Psoas muscle (tissue), 8 donors: ENCODE results near the gene BRCC3. TPM values are rescaled to one million over a fixed set of nuclear protein-coding genes. Genes with fewer than 3 reads are reported as not detected.

ENCODE experiments used
- ATAC-seq, 4 donors: fragments of 200-7000 bp; cut with Tn5 transposase; one replicate each; pipeline ENCODE4 v1.9.1; 2020; ENCODE audit warnings: moderate library complexity in 3 of 4, mild to moderate bottlenecking in 2 of 4
- DNase-seq, 2 donors: peaks; one replicate each; pipeline ENCODE4 v3.0.0-alpha.2; 2020
- H3K27ac ChIP-seq: fragments of 200-600 bp; one replicate; pipeline ENCODE4 v1.8.0; 2022
- H3K27me3 ChIP-seq, 3 donors: fragments of 200-600 bp in 1 of 3; one replicate each; pipeline versions ENCODE4 v1.6.1 to v1.8.0; 2013 to 2022; ENCODE audit warnings: low read length in 2 of 3, mild to moderate bottlenecking in 2 of 3, moderate library complexity in 1 of 3; ENCODE audit not compliant: insufficient read depth in 3 of 3
- H3K36me3 ChIP-seq, 2 donors: fragments of 200-600 bp in 1 of 2; one replicate each; pipeline versions ENCODE4 v1.6.1 to v1.8.0; 2013 to 2022; ENCODE audit warnings: low read depth in 1 of 2, mild to moderate bottlenecking in 1 of 2, moderate library complexity in 1 of 2; ENCODE audit not compliant: insufficient read depth in 1 of 2
- H3K4me1 ChIP-seq: fragments of 200-600 bp; one replicate; pipeline ENCODE4 v1.8.0; 2022
- H3K4me3 ChIP-seq: fragments of 200-600 bp; one replicate; pipeline ENCODE4 v1.8.0; 2022; ENCODE audit warnings: mild to moderate bottlenecking
- H3K9me3 ChIP-seq: fragments of 200-600 bp; one replicate; pipeline ENCODE4 v1.8.0; 2022
- CTCF ChIP-seq: fragments of 200-600 bp; IDR thresholded peaks from one replicate; pipeline ENCODE4 v1.8.0; 2022; ENCODE audit warnings: antibody characterized with exemption
- WGBS, 3 donors: extraction: QIAGEN DNeasy Blood & Tissue Kit; methylation state at CpG; one replicate each; pipeline versions ENCODE4 v1.1.6 to v1.1.7; 2013; 5-methylcytosine and 5-hydroxymethylcytosine counted together
- intact Hi-C, 2 donors: fragments of 100-400 bp; cut with DNase I; formaldehyde crosslinking; loops; one replicate each; pipeline versions ENCODE4 v1.11.0 to v1.14.2; 2022
- polyA plus RNA-seq, 3 donors: library from polyadenylated mRNA; stranded (reverse); fragments of 200-250 nt; gene quantifications; one replicate each; pipeline ENCODE4 v1.2.3, GENCODE V29; 2013
- total RNA-seq, 4 donors: library from RNA; stranded (reverse); fragmentation: NEBNext Ultra II Directional in 2 of 4; extraction: Animal tissue kit (Norgen Biotek cat#: 25700) in 2 of 4; gene quantifications; one replicate each; pipeline versions ENCODE4 v1.2.1 to v1.2.4, GENCODE V29; 2021 to 2023
- donor health status: healthy with polysubstance abuse.
- donor health status: DM: no; HTN: no; CAD: no; lungs with moderate emphysema.
- donor health status: Bipolar disorder and iron deficiency.
- donor health status: healthy.
- donor health status: DM: yes; HTN: yes; CAD: no.
- donor health status: DM: no; HTN: no; CAD: no.
- donor health status: DM: no; HTN: no; CAD: no.
- donor health status: DM: yes; HTN: yes; CAD: no.

Gene BRCC3
- total and polyA plus RNA-seq, 7 donors = 7.3 to 18.2 (median 14.5) TPM

GRCh38 chrX:155094468-155095061 is 23.3 kb downstream of the BRCC3 start:
- Histone ChIP-seq H3K27ac (no peak overlapping the region), H3K36me3 (peaks cover 0 to 36% of the 10 kb centered on the region in 2 donors), H3K27me3 (no peaks in the 10 kb centered on the region), H3K4me3 (no peak overlapping the region), H3K4me1 (no peaks in the 10 kb centered on the region), H3K9me3 (no peaks in the 10 kb centered on the region)
- ATAC-seq (no peak), DNase-seq (no peak)
- 44 to 57% (median 49%) methylated on average over 4 of the region's 4 CpGs for WGBS, 3 donors
- intact Hi-C loops = loop anchor here in 1 of 2 donors (5.0 kb wide), 1 partner anchor 728 kb away; no protein-coding TSS in a partner anchor
- peak; percentile 63 for TF ChIP-seq CTCF

GRCh38 chrX:155105919-155106318 is 34.6 kb downstream of the BRCC3 start:
- Histone ChIP-seq H3K27ac (no peak overlapping the region), H3K36me3 (peaks cover 0 to 4% of the 10 kb centered on the region in 2 donors), H3K27me3 (no peaks in the 10 kb centered on the region), H3K4me3 (no peak overlapping the region), H3K4me1 (no peaks in the 10 kb centered on the region), H3K9me3 (no peaks in the 10 kb centered on the region)
- 81 to 99% (median 93%) methylated on average over 2 of the region's 2 CpGs for WGBS, 3 donors
- DNase-seq (no peak), ATAC-seq (no peak)
- TF ChIP-seq CTCF = no peak
- intact Hi-C loops = no loop called here

DNA sequence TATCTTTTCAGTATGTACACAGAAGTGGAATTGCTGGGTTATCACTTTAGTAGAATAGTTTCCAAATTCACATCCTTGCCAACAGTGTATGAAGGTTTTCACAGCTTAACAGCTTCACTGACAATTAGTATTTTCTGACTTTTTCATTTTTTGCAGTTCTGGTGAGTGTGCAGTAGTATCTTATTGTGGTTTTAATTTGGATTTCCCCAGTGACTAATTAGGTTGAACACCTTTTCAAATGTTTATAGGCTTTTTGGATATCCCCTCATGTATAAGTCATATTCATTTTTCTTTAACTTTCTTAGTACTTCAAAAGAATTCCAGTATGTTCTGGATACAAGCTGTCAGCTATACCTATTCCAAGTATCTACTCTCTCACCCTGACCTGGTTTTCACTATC is 37.1 kb downstream of the BRCC3 start:
- ATAC-seq (no peak), DNase-seq (no peak)
- no peak for TF ChIP-seq CTCF
- H3K27ac ChIP-seq = no peak overlapping the region
- H3K36me3 ChIP-seq = peaks cover 0 to 4% of the 10 kb centered on the region in 2 donors
- no peaks in the 10 kb centered on the region for H3K4me1 ChIP-seq
- intact Hi-C loops = no loop called here
- H3K27me3 ChIP-seq = no peaks in the 10 kb centered on the region
- H3K9me3 ChIP-seq = no peaks in the 10 kb centered on the region
- no peak overlapping the region for H3K4me3 ChIP-seq

- DNase-seq (no peak), ATAC-seq (no peak)
- Histone ChIP-seq H3K4me3 (no peak overlapping the region), H3K4me1 (no peaks in the 10 kb centered on the region), H3K27me3 (no peaks in the 10 kb centered on the region), H3K9me3 (no peaks in the 10 kb centered on the region), H3K27ac (no peak overlapping the region), H3K36me3 (peaks cover 0 to 6% of the 10 kb centered on the region in 2 donors)
- TF ChIP-seq CTCF = no peak
- intact Hi-C loops = no loop called here
- 75 to 99% (median 97%) methylated on average over 3 of the region's 3 CpGs for WGBS, 3 donors
These were observed 40.9 kb downstream of the BRCC3 start for GRCh38 chrX:155112171-155112570.

DNA sequence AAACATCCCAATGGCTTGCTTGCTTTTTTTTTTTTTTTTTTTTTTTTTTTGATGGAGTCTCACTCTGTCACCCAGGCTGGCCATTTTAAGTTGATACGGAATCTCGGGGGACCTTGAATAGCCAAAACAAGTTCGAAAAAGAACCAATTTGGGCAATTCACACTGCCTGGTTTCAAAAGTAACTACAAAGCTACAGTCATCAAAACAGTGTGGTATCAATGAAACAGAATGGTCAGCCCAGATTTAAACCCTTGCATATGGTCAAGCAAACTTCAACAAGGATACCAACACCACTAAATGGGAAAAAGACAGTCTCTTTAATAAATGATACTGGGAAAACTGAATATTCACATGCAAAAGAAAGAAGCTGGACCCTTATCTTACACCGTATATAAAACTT is 41.8 kb downstream of the BRCC3 start:
- peaks cover 0 to 12% of the 10 kb centered on the region in 2 donors for H3K36me3 ChIP-seq
- TF ChIP-seq CTCF = no peak
- WGBS, 3 donors = 83 to 97% (median 94%) methylated on average over 4 of the region's 4 CpGs
- H3K27me3 ChIP-seq = no peaks in the 10 kb centered on the region
- no peaks in the 10 kb centered on the region for H3K9me3 ChIP-seq
- DNase-seq (no peak), ATAC-seq (no peak)
- no peak overlapping the region for H3K27ac ChIP-seq
- H3K4me1 ChIP-seq = no peaks in the 10 kb centered on the region
- no peak overlapping the region for H3K4me3 ChIP-seq
- intact Hi-C loops = no loop called here
